Neural progenitor cell (in vitro differentiated cells): ENCODE measurements around the gene HIBADH.

Source experiments
- CTCF ChIP-seq: fragments of 200-600 bp; sonication (generic); IDR thresholded peaks from 2 replicates; pipeline ENCODE4 v1.5.1; 2017; ENCODE audit warnings: antibody characterized with exemption, mild to moderate bottlenecking
- EZH2 ChIP-seq: fragments of 200-600 bp; sonication (generic); IDR thresholded peaks from 2 replicates; pipeline ENCODE4 v1.6.1; 2017; ENCODE audit warnings: antibody characterized with exemption, mild to moderate bottlenecking, moderate library complexity
- EZH2phosphoT487 ChIP-seq: fragments of 200-600 bp; sonication (generic); IDR thresholded peaks from 2 replicates; pipeline ENCODE4 v1.6.1; 2017; ENCODE audit warnings: antibody characterized with exemption

- TF ChIP-seq CTCF (no peak), EZH2 (no peak), EZH2phosphoT487 (no peak)
Observed at GRCh38 chr7:27547401-27547800, 115.3 kb downstream of the HIBADH start.
